CD4-positive, alpha-beta T cell treated with Interleukin-17A for 4 hours (primary cell): ENCODE results near the gene MMD.

Experiments used
- DNase-seq: peaks from one replicate; pipeline ENCODE4 v3.0.0-alpha.2; 2020; ENCODE audit warnings: mixed read lengths

The MMD gene

DNA sequence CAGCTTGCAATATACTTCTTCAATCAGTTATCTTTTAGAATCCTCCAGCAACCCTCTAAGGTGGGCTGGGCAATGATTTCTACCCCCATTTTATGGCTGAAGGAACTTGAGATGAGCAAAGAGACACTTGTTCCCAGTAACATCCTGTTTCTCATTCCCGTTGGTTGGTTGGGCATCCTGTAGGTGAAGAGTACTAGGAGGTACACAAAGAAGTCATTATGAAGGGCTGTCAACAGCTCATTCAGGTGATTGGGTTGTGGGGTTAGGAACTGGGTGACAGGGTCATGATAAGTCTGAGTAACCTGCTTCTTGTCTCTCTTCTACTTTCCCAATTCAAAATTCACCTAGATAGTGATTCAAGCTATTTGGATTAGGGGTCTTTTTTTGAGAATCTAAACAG lies 76.5 kb downstream of the MMD start:
- DNase-seq: no peak

DNA sequence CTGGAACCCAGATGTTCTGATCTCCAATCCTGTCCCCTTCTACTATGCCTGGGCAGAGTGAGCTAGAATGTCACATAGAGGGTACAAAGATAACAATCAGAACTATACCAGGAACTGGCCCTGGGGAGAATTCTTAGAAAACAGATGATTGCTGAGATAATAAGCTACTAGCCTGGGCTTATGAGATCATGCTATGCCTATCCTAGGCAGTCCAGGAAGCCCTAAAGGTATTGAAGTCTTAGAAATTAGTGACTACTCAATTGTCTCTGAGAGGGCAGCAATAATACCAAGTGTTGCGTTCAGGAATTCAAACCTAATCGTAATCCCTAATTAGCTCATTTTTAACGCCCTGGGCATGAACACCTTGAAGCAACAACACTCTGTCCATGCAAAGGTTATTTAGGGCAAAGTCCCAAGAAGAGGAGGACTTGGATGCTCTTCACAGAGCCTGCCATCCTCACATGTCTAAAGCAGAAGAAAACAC lies 77.1 kb downstream of the MMD start:
- DNase-seq: no peak

DNA sequence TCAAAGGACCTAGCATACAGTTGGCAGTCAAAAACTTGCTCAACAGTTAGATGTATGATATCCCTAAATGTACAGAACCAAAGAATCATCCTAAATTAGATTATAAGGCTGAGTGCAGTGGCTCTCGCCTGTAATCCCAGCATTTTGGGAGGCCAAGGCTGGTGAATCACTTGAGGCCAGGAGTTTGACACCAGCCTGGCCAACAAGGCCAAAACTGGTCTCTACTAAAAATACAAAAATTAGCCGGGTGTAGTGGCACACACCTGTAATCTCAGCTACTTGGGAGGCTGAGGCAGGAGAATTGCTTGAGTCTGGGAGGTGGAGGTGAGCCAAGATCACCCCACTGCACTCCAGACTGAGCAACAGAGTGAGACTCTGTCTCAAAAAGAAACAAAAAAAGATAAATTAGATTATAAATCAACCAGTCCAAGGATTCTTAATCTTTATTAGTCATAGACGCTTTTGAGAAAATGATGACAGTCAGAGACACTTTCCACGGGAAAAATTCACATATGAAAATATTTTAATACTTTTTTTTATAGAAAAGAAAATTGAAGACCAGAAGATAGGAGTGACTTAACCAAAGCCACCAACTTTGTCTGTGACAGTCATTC lies 77.6 kb downstream of the MMD start:
- DNase-seq: no peak

DNA sequence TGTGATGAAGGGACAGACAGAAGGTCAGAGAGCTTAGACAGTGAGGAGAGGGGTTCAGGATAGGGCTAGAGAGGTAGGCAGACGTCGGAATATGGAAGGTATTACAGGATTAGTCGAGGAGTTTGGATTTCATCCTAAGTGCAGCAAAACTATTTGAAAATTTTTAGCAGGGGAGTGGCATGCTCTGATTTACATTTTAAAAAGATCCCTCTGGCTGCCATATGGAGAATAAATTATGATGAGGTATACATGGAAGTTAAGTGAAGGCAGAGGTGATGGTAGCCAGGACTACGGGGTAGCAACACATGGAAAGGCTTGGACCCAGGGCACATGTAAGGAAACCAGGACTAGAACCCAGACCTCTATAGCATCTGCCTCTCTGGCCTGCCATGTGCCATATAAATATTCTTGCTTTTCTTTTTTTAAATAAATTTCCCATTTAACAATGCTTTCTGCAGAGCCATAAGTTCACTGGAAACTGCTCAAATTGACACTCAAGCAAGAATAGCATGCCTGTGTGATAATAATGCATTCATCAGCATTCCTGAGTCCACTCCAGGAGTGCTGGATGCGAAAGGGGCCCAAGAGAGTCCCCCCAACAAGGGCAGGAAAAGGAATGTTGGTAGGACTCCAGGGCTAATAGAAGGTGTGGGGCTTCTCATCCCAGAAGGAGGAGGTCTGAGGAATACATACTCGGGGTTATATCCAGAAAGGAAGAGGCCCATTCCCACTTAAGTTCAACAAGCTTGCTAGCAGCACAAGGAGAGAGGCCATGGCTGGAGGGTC lies 78.6 kb downstream of the MMD start:
- DNase-seq: no peak
